ENCODE results near the gene NADK.
"Not testable (repeated sequence)": the region's sequence is repeated elsewhere in the genome, so short reads cannot be mapped to it uniquely, and the experiment has no call there.

NADK gene

DNA sequence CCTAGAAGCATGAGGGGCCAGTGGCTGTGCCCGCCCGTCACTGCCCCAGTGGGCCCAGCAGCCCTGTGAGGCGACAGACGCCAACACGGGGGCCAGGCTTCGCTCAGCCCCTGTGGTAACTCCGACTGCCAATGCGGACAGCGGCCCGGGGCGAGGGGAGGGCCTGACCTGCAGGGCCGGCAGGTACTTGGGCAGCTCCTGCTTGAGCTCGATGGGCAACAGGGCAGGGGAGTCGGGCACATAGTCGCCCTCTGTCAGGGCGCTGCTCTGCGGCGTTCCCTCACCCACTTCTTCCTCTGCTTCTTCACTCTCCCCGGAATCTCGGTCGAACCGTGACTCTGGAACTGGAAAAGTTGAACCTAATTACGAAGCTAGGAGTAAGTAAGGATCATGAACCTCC is 71.0 kb downstream of the NADK start:
- DNase-seq (ENCODE audit: extremely low read depth in 1 of 2, low read depth in 1 of 2), result not testable (repeated sequence)

DNA sequence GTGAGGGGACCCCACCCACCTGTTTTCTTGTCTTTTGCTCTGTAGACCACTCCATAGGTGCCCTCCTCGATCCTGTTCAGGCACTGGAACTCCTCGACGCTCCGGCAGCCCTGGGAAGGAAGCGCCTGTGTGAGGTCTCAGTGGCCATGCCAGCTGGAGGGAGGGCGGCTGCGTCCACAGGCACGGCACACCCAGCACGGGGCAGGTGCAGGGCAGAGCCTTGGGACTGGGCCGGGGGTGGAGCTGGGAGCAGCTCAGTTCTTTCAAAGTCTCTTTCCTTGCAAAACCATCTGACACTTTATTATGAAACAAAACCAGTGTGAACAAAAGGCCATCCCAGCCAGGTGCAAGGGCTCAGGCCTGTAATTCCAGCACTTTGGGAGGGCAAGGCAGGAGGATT is 72.6 kb downstream of the NADK start:
- DNase-seq (ENCODE audit: extremely low read depth in 1 of 2, low read depth in 1 of 2), result not testable (repeated sequence)

DNA sequence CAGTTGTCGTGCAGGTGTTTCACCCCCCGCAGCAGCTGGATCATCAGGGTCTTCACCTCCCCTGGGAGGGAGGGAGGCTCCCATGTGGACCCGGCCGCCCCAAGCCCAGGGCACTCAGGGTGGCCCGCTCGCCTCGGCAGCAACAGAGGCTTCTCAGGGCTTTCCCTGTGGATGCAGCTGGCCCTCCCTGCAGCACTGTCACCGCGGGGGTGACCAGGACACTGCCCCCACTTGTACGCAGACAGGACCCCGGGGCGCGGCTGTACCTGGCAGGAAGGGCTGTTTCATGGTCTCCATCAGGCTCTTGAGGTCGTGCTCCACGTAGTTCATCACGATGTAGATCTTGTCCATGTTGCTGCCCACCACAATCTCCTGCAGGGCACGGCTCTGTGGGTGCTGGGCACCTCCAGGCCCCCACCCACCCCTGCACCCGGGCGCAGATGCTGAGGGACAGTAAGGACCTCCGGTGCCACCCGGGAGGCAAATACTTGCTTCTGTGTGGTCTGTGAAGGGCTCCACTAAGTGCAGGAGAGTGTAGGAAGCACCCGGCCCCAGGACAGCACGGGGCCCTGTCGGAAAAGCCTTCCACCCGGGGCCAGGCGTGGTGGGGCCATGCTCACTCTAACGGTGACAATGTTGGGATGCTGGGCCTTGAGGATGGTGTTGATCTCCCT is 73.8 kb downstream of the NADK start:
- not testable (repeated sequence) for DNase-seq (ENCODE audit: extremely low read depth in 1 of 2, low read depth in 1 of 2)

DNA sequence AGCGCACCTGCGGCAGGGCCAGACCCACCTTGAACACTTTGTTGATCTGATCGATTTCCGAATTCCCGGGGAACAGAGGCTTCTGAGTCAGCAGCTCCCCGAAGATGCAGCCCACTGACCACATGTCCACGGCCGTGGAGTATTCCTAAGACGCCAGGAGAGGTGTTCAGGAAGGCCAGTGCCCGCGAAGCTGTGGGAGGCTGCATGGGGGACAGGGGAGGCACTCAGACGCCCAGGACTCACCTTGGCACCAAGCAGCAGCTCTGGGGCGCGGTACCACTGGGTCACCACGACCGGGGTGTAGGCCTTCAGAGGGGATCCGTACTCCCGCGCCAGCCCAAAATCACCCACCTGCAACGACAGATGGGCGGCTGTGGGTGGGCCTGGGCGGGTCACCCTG is 74.5 kb downstream of the NADK start:
- DNase-seq (ENCODE audit: extremely low read depth in 1 of 2, low read depth in 1 of 2), result no peak

DNA sequence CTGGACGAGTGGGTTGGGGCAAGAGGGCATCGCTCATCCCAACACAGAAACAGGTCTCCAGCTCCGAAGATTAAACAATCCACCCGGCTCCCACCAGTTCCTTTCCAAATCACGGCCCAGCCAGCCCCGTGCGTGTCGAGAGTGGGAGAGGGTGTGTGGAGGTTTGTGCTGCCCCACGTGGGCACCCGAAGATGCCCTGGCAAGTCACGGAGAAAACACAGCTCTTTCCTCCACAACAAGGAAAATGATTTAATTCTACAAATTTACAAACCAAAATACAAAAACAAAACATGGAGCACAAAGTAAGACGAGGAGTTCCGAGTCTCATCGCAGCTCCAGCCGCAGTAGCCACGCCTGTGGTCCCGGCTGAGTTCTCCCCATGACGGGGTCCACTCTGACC is 75.8 kb downstream of the NADK start:
- not testable (repeated sequence) for DNase-seq (ENCODE audit: extremely low read depth in 1 of 2, low read depth in 1 of 2)

Data from activated CD8-positive, alpha-beta memory T cell treated with anti-CD3 and anti-CD28 coated beads for 1 hour (primary cell).